ENCODE results near the gene MTREX.

DNA sequence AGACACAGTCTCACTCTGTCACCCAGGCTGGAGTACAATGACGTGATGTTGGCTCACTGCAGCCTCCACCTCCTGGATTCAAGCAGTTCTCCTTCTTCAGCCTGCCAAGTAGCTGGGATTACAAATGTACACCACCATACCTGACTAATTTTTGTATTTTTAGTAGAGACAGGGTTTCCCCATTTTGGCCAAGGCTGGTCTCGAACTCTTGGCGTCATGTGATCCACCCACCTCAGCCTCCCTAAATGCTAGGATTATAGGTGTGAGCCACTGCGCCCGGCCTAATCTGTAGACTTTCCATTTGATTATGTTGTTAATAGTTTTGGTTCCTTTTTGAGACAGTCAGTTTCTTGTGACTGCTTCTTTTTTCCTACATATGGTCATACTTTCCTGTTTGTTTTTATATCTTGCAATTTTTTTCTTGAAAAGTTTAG, 31.0 kb downstream of the MTREX start:
- TF ChIP-seq, protein P1, sequence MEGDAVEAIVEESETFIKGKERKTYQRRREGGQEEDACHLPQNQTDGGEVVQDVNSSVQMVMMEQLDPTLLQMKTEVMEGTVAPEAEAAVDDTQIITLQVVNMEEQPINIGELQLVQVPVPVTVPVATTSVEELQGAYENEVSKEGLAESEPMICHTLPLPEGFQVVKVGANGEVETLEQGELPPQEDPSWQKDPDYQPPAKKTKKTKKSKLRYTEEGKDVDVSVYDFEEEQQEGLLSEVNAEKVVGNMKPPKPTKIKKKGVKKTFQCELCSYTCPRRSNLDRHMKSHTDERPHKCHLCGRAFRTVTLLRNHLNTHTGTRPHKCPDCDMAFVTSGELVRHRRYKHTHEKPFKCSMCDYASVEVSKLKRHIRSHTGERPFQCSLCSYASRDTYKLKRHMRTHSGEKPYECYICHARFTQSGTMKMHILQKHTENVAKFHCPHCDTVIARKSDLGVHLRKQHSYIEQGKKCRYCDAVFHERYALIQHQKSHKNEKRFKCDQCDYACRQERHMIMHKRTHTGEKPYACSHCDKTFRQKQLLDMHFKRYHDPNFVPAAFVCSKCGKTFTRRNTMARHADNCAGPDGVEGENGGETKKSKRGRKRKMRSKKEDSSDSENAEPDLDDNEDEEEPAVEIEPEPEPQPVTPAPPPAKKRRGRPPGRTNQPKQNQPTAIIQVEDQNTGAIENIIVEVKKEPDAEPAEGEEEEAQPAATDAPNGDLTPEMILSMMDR (conservative IDR thresholded peaks at IDR 0.05; ENCODE audit: low read depth, low read length): no peak
- TF ChIP-seq EZH2phosphoT487 (IDR thresholded peaks at IDR 0.05; ENCODE audit: borderline replicate concordance, low read length) (no peak), EZH2 (IDR thresholded peaks at IDR 0.05; ENCODE audit: low read length, unreplicated experiment) (no peak)
